WTC11 (cell line): ENCODE data around the gene SPACDR. TPM values are rescaled to one million over a fixed set of nuclear protein-coding genes. Genes with fewer than 3 reads are reported as not detected.

Source experiments
- ATAC-seq: fragments of 200-7000 bp; cut with Tn5 transposase; 2 replicates; pipeline ENCODE4 v1.10.0; 2021; ENCODE audit warnings: mild to moderate bottlenecking, moderate library complexity
- CTCF ChIA-PET: fragments of 300-600 bp; sonication (Branson Sonifier 250); formaldehyde crosslinking; loops from one replicate; lab custom pipeline; 2021; ENCODE audit warnings: antibody characterized with exemption; lab: Charles Lee
- POLR2A ChIA-PET: fragments of 350-600 bp; sonication (Branson Sonifier 250); formaldehyde crosslinking; loops from one replicate; lab custom pipeline; 2021; ENCODE audit warnings: antibody characterized with exemption; lab: Charles Lee
- DNase-seq: peaks from one replicate; pipeline ENCODE4 v3.0.0; 2021; ENCODE audit warnings: low spot score
- H3K27ac Mint-ChIP-seq: 2 replicates; pipeline ENCODE4 v1.8.0; 2021; ENCODE audit warnings: mixed read lengths
- H3K27me3 Mint-ChIP-seq: 2 replicates; pipeline ENCODE4 v1.8.0; 2021; ENCODE audit warnings: low read depth, mild to moderate bottlenecking, moderate library complexity, mixed read lengths
- H3K36me3 Mint-ChIP-seq: 2 replicates; pipeline ENCODE4 v1.8.0; 2021; ENCODE audit warnings: mixed read lengths
- H3K4me1 Mint-ChIP-seq: 2 replicates; pipeline ENCODE4 v1.8.0; 2022; ENCODE audit warnings: mixed read lengths
- H3K4me3 Mint-ChIP-seq: 2 replicates; pipeline ENCODE4 v1.8.0; 2021; ENCODE audit warnings: mild to moderate bottlenecking, moderate library complexity, mixed read lengths
- H3K9me3 Mint-ChIP-seq: 2 replicates; pipeline ENCODE4 v1.8.0; 2021; ENCODE audit warnings: mixed read lengths
- CREB1 ChIP-seq: sonication (generic); formaldehyde crosslinking; IDR thresholded peaks from 2 replicates; pipeline ENCODE4 v1.8.0; 2023; ENCODE audit warnings: mild to moderate bottlenecking, missing genetic modification reagents
- CREM ChIP-seq: sonication (generic); formaldehyde crosslinking; IDR thresholded peaks from 2 replicates; pipeline ENCODE4 v1.8.1; 2022; ENCODE audit warnings: mild to moderate bottlenecking, missing genetic modification reagents, moderate library complexity
- ELF4 ChIP-seq: sonication (generic); formaldehyde crosslinking; IDR thresholded peaks from 2 replicates; pipeline ENCODE4 v1.8.1; 2022; ENCODE audit warnings: low read depth, mild to moderate bottlenecking, moderate library complexity, missing genetic modification reagents
- EMX1 ChIP-seq: fragments of 250-450 bp; sonication (Bioruptor Pico); IDR thresholded peaks from 2 replicates; pipeline ENCODE4 v1.8.0; 2021; ENCODE audit warnings: mild to moderate bottlenecking
- FOXJ3 ChIP-seq: sonication (generic); formaldehyde crosslinking; IDR thresholded peaks from 2 replicates; pipeline ENCODE4 v1.9.0; 2021; ENCODE audit warnings: missing genetic modification reagents, mild to moderate bottlenecking, borderline replicate concordance
- GABPB1 ChIP-seq: sonication (generic); formaldehyde crosslinking; IDR thresholded peaks from 2 replicates; pipeline ENCODE4 v1.8.1; 2023; ENCODE audit warnings: mild to moderate bottlenecking, missing genetic modification reagents
- GRHL2 ChIP-seq: fragments of 250-450 bp; sonication (Bioruptor Pico); IDR thresholded peaks from 2 replicates; pipeline ENCODE4 v1.8.0; 2022; ENCODE audit warnings: mild to moderate bottlenecking, moderate library complexity; ENCODE audit not compliant: insufficient replicate concordance, severe bottlenecking
- MYBL2 ChIP-seq: sonication (generic); formaldehyde crosslinking; IDR thresholded peaks from 2 replicates; pipeline ENCODE4 v1.8.1; 2023; ENCODE audit warnings: mild to moderate bottlenecking, moderate library complexity, missing genetic modification reagents
- NFE2L1 ChIP-seq: sonication (generic); formaldehyde crosslinking; IDR thresholded peaks from 2 replicates; pipeline ENCODE4 v1.8.1; 2023; ENCODE audit warnings: missing genetic modification reagents
- NR2C2 ChIP-seq: sonication (generic); formaldehyde crosslinking; IDR thresholded peaks from 2 replicates; pipeline ENCODE4 v1.8.0; 2022; ENCODE audit warnings: mild to moderate bottlenecking, missing genetic modification reagents
- SMAD3 ChIP-seq: sonication (generic); formaldehyde crosslinking; IDR thresholded peaks from 2 replicates; pipeline ENCODE4 v1.8.0; 2022; ENCODE audit warnings: missing genetic modification reagents, mild to moderate bottlenecking, borderline replicate concordance
- SMAD4 ChIP-seq: sonication (generic); formaldehyde crosslinking; IDR thresholded peaks from 2 replicates; pipeline ENCODE4 v1.8.0; 2022; ENCODE audit warnings: mild to moderate bottlenecking, missing genetic modification reagents
- SOX15 ChIP-seq: fragments of 250-450 bp; sonication (Bioruptor Pico); IDR thresholded peaks from 2 replicates; pipeline ENCODE4 v1.9.0; 2021; ENCODE audit warnings: mild to moderate bottlenecking
- TCF7 ChIP-seq: sonication (generic); formaldehyde crosslinking; IDR thresholded peaks from 2 replicates; pipeline ENCODE4 v1.8.0; 2022; ENCODE audit warnings: mild to moderate bottlenecking, low read depth, missing genetic modification reagents, moderate library complexity
- TP53 ChIP-seq: sonication (generic); formaldehyde crosslinking; IDR thresholded peaks from 2 replicates; pipeline ENCODE4 v1.8.1; 2023; ENCODE audit warnings: mild to moderate bottlenecking, missing genetic modification reagents
- ZNF219 ChIP-seq: sonication (generic); formaldehyde crosslinking; IDR thresholded peaks from 2 replicates; pipeline ENCODE4 v1.8.0; 2023; ENCODE audit warnings: missing genetic modification reagents, mild to moderate bottlenecking, borderline replicate concordance
- ZNF423 ChIP-seq: fragments of 250-450 bp; sonication (Bioruptor Pico); IDR thresholded peaks from 2 replicates; pipeline ENCODE4 v2.1.2; 2022; ENCODE audit warnings: mild to moderate bottlenecking, moderate library complexity
- total RNA-seq: library from RNA; stranded (reverse); gene quantifications from 3 replicates; pipeline ENCODE4 v1.2.3, GENCODE V29; 2021
- TF ChIP-seq, protein P1 (sequence below): fragments of 250-450 bp; sonication (Bioruptor Pico); IDR thresholded peaks from 2 replicates; pipeline ENCODE4 v1.9.0; 2021; ENCODE audit warnings: moderate library complexity, mild to moderate bottlenecking, inconsistent platforms, borderline replicate concordance
- TF ChIP-seq, protein P2 (sequence below): fragments of 200-600 bp; IDR thresholded peaks from 2 replicates; pipeline ENCODE4 v1.8.0; 2022; ENCODE audit warnings: antibody characterized with exemption
- TF ChIP-seq, protein P3 (sequence below): sonication (generic); formaldehyde crosslinking; IDR thresholded peaks from 2 replicates; pipeline ENCODE4 v1.8.1; 2023; ENCODE audit warnings: mild to moderate bottlenecking, moderate library complexity, missing genetic modification reagents
- TF ChIP-seq, protein P4 (sequence below): sonication (generic); formaldehyde crosslinking; IDR thresholded peaks from 2 replicates; pipeline ENCODE4 v1.8.1; 2022; ENCODE audit warnings: low read depth, mild to moderate bottlenecking, moderate library complexity, missing genetic modification reagents, borderline replicate concordance
- TF ChIP-seq, protein P5 (sequence below): sonication (generic); formaldehyde crosslinking; IDR thresholded peaks from 2 replicates; pipeline ENCODE4 v1.8.0; 2022; ENCODE audit warnings: mild to moderate bottlenecking, missing genetic modification reagents
- TF ChIP-seq, protein P6 (sequence below): sonication (generic); formaldehyde crosslinking; conservative IDR thresholded peaks from 2 replicates; pipeline ENCODE4 v1.8.1; 2022; ENCODE audit warnings: mild to moderate bottlenecking, missing genetic modification reagents

Gene SPACDR
- total RNA-seq, 1 experiment from 2014 or later = 0.33 TPM

DNA sequence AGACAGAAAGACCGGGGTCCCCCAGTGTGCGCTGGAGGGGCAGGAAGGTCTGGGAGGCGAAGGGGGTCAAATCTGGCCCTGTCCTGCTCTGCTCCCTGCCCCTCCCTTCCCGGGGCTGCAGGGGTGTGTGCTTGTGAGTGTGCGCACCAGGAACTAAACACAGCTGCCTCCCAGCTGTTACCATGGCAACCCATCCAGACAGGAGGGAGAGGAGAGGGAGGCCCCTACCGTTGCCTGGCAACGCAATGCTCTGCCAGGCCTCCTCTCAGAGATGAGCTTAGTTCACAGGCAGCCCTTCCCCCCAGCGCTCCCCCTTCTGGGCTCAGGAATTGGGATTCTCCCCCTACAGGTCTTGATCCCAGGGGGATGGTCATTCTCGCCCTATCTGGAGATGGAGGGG is 25.8 kb upstream of the SPACDR start:
- Mint-ChIP-seq H3K9me3 (no peaks in the 10 kb centered on the region), H3K36me3 (no peaks in the 10 kb centered on the region), H3K27me3 (peaks cover 17% of the 10 kb centered on the region), H3K4me3 (no peak overlapping the region), H3K27ac (no peak overlapping the region), H3K4me1 (peaks cover 36% of the 10 kb centered on the region)
- ChIA-PET POLR2A (interaction anchor here (1.1 to 1.4 kb wide), 2 partner anchors 20 to 52 kb away, joined by 3 read pairs; no protein-coding TSS in a partner anchor), CTCF (interaction anchor here (0.9 to 3.2 kb wide), 18 partner anchors 12 to 588 kb away, joined by 3 to 17 read pairs (median 4); partner anchors contain the start of genes AGFG2, FBXO24, LRCH4 and MOSPD3)
- DNase-seq (peak; percentile 85), ATAC-seq (peak; percentile 63)
- TF ChIP-seq SOX15 (no peak), SMAD3 (no peak), ELF4 (CRISPR knock-in tag) (no peak), GABPB1 (no peak), CREM (CRISPR knock-in tag) (no peak), TP53 (CRISPR knock-in tag) (no peak), SMAD4 (CRISPR knock-in tag) (no peak), ZNF219 (no peak), ZNF423 (CRISPR knock-in tag) (no peak)
- TF ChIP-seq, protein P1, sequence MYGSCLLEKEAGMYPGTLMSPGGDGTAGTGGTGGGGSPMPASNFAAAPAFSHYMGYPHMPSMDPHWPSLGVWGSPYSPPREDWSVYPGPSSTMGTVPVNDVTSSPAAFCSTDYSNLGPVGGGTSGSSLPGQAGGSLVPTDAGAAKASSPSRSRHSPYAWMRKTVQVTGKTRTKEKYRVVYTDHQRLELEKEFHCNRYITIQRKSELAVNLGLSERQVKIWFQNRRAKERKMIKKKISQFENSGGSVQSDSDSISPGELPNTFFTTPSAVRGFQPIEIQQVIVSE (CRISPR knock-in tag) = no peak
- TF ChIP-seq, protein P2, sequence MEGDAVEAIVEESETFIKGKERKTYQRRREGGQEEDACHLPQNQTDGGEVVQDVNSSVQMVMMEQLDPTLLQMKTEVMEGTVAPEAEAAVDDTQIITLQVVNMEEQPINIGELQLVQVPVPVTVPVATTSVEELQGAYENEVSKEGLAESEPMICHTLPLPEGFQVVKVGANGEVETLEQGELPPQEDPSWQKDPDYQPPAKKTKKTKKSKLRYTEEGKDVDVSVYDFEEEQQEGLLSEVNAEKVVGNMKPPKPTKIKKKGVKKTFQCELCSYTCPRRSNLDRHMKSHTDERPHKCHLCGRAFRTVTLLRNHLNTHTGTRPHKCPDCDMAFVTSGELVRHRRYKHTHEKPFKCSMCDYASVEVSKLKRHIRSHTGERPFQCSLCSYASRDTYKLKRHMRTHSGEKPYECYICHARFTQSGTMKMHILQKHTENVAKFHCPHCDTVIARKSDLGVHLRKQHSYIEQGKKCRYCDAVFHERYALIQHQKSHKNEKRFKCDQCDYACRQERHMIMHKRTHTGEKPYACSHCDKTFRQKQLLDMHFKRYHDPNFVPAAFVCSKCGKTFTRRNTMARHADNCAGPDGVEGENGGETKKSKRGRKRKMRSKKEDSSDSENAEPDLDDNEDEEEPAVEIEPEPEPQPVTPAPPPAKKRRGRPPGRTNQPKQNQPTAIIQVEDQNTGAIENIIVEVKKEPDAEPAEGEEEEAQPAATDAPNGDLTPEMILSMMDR = no peak

DNA sequence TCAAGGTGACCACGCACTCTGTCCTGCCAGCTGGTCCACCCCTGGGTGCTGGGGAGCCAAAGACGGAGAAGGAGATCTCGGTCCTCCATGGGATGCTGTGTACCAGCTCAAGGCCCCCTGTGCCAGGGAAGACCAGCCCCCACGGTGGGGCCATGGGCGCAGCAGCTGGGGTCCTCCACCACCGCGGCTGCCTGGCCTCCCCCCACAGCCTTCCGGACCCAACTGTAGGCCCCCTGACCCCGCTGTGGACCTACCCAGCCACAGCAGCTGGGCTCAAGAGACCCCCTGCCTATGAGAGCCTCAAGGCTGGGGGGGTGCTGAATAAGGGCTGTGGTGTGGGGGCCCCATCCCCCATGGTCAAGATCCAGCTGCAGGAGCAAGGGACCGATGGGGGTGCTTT is 25.1 kb upstream of the SPACDR start:
- CTCF ChIA-PET = interaction anchor here (1.1 to 3.2 kb wide), 8 partner anchors 11 to 123 kb away, joined by 3 to 17 read pairs (median 6); partner anchors contain the start of genes AGFG2, FBXO24, LRCH4 and MOSPD3
- DNase-seq (no peak), ATAC-seq (no peak)
- Mint-ChIP-seq H3K36me3 (no peaks in the 10 kb centered on the region), H3K9me3 (no peaks in the 10 kb centered on the region), H3K27me3 (peaks cover 15% of the 10 kb centered on the region), H3K4me3 (no peak overlapping the region), H3K27ac (no peak overlapping the region), H3K4me1 (peaks cover 38% of the 10 kb centered on the region)
- POLR2A ChIA-PET = interaction anchor here (1.1 kb wide), 1 partner anchor 53 kb away, joined by 3 read pairs; no protein-coding TSS in a partner anchor
- TF ChIP-seq, protein P3, sequence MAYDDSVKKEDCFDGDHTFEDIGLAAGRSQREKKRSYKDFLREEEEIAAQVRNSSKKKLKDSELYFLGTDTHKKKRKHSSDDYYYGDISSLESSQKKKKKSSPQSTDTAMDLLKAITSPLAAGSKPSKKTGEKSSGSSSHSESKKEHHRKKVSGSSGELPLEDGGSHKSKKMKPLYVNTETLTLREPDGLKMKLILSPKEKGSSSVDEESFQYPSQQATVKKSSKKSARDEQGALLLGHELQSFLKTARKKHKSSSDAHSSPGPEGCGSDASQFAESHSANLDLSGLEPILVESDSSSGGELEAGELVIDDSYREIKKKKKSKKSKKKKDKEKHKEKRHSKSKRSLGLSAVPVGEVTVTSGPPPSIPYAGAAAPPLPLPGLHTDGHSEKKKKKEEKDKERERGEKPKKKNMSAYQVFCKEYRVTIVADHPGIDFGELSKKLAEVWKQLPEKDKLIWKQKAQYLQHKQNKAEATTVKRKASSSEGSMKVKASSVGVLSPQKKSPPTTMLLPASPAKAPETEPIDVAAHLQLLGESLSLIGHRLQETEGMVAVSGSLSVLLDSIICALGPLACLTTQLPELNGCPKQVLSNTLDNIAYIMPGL (CRISPR knock-in tag) = no peak
- no peak for TF ChIP-seq MYBL2 (CRISPR knock-in tag)
- TF ChIP-seq, protein P4, sequence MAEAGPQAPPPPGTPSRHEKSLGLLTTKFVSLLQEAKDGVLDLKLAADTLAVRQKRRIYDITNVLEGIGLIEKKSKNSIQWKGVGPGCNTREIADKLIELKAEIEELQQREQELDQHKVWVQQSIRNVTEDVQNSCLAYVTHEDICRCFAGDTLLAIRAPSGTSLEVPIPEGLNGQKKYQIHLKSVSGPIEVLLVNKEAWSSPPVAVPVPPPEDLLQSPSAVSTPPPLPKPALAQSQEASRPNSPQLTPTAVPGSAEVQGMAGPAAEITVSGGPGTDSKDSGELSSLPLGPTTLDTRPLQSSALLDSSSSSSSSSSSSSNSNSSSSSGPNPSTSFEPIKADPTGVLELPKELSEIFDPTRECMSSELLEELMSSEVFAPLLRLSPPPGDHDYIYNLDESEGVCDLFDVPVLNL (CRISPR knock-in tag) = no peak
- TF ChIP-seq, protein P5, sequence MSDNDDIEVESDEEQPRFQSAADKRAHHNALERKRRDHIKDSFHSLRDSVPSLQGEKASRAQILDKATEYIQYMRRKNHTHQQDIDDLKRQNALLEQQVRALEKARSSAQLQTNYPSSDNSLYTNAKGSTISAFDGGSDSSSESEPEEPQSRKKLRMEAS (CRISPR knock-in tag) = no peak
- no peak for TF ChIP-seq CREB1
- no peak for TF ChIP-seq NR2C2
- TF ChIP-seq, protein P6, sequence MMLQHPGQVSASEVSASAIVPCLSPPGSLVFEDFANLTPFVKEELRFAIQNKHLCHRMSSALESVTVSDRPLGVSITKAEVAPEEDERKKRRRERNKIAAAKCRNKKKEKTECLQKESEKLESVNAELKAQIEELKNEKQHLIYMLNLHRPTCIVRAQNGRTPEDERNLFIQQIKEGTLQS (CRISPR knock-in tag) = no peak
- no peak for TF ChIP-seq FOXJ3
- TF ChIP-seq GRHL2 (CRISPR knock-in tag) = no peak
- TF ChIP-seq NFE2L1 (CRISPR knock-in tag) = no peak
- TF ChIP-seq ZNF219 = no peak
- no peak for TF ChIP-seq ZNF423 (CRISPR knock-in tag)
- TF ChIP-seq TCF7 (CRISPR knock-in tag) = no peak
- no peak for TF ChIP-seq EMX1 (CRISPR knock-in tag)
